NCI-H1048 (cell line): Measurements from ENCODE around the gene FITM1.

ENCODE experiments used
- DNase-seq: peaks from one replicate; lab custom pipeline; 2025; lab: John Stamatoyannopoulos, UW

The FITM1 gene, protein sequence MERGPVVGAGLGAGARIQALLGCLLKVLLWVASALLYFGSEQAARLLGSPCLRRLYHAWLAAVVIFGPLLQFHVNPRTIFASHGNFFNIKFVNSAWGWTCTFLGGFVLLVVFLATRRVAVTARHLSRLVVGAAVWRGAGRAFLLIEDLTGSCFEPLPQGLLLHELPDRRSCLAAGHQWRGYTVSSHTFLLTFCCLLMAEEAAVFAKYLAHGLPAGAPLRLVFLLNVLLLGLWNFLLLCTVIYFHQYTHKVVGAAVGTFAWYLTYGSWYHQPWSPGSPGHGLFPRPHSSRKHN

DNA sequence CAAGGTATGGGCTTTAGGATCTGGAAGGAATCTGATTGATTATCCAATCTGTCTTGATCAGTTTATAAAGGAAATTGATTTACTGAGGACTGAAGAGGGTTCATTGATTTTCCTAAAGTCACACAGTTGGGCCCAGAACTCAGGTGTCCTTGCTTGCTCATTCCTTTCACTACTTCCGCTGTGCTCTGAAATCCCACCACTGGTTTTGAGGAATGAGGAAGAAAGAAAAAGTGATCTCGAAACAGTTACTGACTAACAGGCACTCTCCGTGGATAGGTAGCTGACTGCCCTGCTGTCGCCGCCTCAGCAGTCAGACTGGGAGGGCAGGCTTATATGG is at the start of gene FITM1:
FITM1 (plus strand) TSS at position 280 of the 337 bp plus-strand sequence. CDS start 905 bp downstream, outside the sequence.
- DNase-seq, result no peak

DNA sequence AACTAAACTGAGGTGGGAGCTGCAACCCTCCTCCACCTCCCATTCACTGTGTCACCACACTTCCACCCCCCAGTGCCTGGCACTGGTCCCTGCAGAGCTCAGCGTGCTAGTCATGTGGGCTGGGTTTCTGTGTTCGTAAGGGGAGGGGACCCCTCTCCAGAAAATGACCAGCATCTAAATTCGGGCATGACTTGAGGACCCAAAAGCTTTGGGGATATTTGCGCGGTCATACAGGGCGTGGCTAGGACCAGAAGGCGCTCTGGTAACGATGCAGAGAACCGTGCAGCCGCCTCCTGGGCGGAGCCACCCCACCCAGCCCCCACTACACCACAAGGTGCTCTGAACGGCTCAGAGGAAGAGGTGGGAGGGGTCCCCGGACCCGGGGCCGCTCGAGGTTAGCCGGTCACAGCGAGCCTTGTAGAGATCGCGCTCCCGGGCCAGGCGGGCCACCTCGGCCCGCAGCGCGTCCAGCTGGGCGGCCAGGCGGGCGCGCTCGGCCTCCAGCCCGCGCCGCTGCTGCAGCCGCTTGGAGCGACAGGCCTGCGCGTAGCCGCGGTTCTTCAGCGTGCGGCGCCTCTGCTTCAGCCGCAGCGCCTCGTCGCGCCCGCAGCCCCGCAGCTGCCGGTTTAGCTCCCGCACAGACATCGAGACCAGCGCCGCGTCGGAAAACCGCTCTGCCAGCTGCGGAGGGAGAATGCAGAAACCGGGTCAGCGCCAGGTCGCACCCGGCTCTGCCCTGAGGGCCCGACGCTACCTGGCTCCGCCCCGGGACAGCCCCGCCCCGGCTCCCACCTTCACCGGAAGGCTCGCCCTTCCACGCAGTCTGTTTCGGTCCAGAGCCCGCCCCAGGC is 49.3 kb upstream of the FITM1 start:
- DNase-seq, result no peak

DNA sequence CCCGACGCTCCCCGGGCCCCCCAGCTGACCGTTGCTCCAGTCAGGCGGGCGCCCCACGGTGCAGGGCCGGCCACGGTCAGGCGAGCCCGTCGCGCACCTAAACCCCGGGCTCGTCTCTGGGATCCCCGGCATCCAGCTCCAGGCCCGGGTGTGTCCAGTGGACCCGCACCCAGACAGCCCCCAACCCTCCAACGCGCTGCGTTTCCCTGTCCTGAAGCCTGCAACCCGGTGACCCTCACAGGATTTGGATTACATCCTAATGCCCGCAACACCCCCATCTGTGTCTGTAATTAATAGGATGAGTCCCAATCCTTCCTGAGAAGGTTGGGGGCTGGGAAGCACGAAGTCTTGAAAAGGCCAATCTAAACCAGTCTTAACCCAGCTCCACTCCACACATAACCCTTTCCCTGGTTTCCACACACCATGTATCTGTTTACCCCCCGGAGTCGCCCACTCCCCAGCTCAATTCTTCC is 48.7 kb upstream of the FITM1 start:
- no peak for DNase-seq

DNA sequence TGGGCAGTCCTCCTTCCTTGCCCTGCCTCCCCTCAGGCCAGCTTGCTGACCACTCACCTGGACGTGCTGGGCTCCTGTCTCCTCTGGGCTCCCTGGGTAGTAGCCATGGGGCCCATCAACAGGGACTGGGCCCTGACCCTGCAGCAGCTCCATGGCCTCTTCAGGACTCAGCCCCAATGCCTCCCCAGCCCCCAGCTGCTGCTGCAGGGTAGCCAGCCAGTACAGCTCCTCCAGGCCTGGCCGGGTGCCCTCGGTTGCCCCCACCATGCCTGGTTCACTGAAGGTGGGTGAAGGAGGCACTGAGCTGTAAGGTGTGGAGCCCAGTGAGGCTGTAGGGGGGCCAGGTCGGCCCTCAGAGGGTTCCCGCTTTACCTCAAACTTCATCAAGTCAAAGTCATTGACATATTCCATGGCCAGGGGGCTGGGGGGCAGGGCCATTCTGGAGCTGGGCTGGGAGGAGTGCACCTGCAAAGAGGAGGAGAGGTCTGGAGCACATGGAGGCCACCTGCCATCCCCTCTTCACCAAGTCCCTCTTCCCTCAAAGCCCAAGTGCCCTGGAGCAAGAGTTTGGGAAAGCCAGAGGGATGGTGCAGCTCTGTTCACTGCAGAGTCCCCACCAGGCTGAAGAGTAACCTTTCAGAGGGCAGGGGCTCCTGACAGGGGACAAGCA is 47.9 kb upstream of the FITM1 start:
- no peak for DNase-seq

DNA sequence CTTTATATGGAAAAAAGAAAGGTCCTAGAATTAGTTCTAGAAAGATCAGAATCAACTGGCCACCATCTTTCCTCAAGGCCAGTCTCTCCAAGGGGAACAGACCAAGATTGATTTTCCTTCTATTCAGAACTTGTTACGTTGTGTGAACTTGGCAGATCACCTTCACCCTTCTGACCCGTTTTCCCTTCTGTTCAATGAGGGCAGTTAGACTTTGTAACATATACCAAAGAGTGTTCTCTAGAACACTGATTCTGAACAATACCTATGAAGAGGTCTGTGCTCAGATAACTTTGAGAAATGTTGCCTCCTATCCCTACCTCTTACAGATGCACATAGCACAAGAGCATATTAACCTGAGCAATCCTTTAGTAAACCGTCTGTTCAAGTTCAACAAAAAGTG is 47.0 kb upstream of the FITM1 start:
- DNase-seq, result no peak

DNA sequence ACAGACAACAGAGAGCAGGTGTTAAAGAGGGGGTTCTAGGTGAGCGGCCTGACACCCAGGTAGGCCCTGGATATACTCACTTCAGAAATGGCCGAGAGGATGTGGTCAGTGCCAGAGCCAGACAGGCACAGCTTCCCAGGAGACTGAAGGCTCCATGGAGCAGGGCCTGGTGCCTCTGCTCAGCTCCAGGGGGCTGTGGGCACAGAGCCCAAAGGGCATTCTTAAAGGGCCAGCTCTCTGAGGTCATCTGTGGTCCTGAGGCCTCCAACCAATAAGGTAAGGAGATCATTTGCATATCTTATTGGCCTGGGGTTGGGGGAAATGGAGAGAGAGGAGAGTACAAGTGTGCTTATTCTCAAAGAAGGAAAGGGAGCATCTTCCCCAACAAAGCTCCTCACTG is 46.0 kb upstream of the FITM1 start:
- no peak for DNase-seq

DNA sequence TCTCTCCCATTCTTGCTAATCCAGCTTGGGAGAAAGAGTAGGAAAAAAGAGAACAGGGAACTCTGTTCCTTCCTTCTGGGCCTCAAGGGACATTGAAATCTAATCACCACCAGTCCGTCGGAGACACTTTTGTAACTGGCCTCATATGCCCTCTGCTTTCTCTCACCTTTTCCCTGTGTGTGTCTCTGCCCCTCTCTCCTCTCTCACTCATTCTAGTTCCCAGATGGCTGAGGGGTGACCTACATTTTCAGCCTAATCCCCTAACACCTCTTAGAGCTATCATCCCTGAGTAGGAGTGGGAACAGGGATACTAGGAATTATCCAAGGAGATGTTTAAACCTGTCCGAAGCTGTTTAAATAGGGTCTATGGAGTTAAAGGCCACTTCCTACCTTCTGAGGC is 45.2 kb upstream of the FITM1 start:
- DNase-seq, result no peak

DNA sequence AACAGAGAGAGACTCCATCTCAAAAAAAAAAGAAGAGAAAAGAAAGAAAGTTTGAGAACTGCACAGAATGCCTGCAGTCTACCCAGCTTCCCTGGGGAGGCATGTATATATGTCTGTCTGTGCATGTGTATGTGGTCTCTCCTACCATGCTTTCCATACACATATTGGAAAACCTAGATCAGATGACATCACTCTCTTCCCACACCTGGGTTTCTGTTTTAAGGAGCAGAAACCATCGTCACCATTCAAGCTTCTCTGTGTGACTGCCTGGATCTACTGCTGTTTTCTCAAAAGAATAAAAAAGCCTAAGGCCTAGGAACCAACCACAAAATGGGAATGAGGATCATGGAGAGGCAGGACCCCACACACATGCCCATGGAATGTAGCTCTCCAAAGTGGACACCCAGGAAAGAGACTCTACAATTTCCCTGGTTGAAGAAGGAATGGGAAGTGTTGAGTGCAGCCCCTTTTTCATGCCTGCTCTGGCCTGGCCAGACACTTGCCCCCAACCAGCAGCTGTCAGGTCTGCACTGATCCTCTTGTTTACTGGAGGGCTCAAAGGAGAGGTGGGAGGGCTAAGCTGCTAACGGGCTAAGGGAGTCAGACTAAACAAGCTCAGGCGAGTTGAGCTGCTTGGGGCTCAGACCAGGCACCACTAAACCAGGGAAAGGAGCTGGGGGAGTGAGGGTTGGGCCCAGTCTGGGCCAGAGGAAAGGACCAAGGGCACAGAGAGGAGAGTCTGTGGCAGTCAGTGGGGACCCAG is 44.1 kb upstream of the FITM1 start:
- DNase-seq, result no peak

DNA sequence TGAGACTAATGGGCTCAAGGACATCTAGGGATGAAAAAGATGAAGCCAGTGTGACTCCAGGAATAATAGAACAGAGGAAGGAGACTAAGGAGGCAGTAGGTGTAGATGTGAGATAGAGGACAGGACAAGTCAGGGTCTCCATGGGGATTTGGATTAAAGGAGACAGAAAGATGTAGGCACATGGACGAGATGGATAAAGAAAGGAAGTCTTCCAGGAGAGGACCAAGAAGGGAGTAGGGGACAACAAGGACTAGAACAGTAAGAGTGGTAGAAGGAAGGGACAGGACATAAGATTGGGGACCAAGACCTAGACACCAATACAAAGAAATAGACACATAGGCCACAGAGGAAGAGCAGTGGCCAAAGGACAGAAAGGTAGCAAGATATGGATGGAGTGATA is 43.5 kb upstream of the FITM1 start:
- DNase-seq, result no peak

DNA sequence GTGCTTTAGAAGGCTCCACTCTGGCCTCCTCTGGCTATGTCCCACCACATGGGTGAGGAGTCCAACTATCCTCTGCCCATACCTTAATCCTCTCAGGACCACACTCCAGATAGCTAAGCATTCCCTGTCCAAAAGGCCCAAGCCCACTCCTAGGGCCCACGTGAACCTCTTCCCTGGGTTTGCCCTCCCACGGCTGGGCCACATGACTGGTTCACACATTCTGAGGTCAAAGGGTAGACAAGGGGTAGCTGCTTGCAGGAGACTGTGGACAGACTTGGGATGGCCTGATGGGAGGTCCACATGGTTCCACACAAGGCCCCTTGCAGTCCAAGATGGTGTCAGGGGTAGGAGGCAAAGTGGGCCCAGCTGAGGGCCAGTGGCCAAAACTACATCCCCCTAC is 42.4 kb upstream of the FITM1 start:
- DNase-seq, result no peak

DNA sequence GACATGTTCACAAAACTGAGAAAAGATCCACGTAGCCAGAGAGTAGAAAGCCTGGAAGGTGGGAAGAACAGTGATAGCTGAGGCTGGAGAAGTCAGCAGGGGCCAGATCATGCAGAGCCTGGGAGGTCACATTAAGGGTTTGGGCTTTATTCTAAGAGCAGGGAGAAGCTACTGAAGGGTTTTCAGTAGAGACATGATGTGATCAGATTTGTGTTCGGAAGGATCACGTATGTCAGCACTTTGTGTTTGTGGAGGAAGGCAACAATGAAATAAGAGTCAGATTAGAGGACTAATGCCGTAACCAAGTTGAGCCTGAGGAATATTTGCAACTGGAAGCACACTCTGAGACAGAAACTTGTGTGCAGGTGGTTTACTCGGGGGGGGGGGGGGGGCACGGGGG is 40.6 kb upstream of the FITM1 start:
- DNase-seq, result no peak

DNA sequence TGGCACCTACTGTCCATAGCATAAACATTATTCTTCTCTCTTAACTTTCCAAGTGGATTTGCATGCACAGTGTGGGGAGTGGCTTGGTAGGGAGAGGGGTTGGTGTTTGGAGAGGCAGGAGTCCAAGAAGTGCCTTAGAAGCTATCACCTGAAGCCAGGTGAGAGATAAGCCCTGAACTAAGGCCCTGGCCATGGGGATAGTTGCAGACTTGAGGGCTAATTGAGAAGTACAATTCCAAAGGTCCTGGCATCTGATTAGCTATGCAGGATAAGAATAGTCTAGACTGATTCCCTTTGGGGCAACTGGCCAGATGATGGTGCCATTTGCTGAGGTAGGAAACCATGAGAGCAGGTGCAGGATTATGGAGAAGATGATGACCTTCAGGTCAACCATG is 38.4 kb upstream of the FITM1 start:
- no peak for DNase-seq

DNA sequence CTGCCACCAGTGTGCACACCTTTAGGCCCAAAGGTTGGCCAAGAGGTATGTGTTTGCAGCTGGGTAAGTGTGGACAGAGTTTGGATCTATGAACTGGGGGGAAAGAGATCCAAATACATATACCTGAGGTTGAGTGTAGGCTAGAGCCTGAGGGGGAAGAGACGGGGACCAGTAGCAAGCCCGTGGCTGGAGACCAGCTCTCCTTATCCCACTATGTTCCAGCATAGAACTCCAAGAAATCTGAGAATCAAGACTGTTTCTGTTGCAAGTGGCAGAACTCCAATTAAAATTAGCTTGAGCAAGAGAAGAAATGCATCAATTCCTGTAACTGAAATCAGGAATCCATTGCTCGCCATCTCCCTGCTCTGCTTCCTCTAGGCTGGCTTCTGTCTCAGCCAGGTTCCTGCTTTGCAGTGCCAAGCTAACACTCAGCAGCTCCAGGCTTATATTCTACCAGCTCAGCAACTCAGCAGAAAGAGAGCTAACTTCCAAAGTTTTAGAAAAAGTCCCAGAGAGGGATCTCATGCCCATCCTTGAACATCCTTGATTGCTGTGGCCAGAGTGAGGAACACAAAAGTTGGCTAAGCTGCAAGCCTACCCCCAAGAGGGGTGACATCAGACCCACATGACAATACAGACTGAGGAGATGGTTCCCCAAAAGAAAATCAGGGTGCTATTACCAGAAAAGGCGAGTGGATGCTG is 37.8 kb upstream of the FITM1 start:
- DNase-seq, result no peak

DNA sequence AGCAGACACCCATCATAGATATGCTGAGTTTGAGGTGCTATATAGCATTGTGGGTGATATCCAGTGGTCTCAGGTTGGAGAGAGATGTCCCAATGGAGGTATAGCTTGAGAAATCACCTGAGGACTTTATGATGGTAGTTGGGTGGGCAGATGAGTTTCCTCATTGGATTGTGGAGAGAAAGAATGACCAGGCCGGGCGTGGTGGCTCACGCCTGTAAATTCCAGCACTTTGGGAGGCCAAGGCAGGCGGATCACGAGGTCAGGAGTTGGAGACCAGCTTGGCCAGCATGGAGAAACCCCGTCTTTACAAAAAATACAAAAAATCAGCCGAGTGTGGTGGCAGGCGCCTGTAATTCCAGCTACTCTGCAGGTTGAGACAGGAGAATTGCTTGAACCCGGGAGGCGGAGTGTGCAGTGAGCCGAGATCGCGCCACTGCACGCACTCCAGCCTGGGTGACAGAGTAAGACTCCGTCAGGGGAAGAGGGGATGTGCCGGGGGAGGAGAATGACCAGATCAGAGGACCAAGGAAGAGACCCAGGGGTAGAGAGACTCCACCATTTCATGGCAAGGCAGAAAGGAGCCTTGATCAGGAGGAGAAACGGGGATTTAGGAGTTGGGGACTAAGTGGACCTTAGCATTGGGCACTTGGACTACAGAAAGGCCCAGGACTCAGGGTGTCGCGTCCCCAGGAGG is 37.1 kb upstream of the FITM1 start:
- DNase-seq, result no peak

DNA sequence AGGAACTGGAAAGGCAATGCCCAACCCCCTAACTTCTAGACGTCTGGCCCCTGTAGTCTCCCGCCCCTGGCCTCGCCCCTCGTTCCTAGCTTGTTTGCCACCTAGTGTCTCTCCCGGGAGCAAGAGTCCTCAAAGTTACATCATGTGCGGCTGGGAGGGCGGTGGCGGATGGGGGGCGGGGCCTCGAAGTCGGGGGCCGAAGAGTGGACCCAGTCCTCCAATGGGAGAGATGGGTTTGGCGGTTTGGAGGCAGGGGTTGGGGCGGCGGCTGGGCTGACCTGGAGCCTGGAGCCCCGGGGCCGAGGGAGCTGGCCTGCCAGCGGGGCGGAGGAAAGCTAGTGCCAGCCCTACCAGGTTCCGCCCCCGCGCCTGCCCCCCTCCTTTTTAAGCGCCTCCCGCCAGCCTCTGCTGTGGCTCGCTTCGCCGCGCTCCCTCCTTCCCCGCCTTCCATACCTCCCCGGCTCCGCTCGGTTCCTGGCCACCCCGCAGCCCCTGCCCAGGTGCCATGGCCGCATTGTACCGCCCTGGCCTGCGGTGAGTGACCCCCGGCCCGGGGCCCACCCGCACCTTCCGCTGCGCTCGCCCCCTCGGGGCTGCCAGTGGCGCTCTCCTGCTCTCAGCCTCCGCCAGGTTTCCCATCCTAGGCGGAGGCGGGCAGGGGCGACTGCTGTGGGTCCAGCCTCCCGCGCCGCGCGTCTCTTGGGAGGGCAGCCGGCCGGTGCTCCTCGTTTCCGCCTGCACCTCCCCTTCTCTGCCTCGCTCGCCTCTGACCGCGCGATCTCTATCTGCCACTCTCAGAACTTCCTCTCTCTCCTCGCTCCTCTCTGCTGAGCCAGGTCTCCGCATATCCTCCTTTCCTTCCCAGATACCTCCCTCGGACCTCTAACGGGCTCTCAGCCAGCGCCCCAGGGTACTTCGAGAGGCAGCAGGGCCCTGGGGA is 36.3 kb upstream of the FITM1 start, which contains the start of gene PCK2:
PCK2 (plus strand) TSS at position 411 of the 940 bp plus-strand sequence; CDS start at position 506, 95 bp downstream.
- peak; percentile 72 for DNase-seq

DNA sequence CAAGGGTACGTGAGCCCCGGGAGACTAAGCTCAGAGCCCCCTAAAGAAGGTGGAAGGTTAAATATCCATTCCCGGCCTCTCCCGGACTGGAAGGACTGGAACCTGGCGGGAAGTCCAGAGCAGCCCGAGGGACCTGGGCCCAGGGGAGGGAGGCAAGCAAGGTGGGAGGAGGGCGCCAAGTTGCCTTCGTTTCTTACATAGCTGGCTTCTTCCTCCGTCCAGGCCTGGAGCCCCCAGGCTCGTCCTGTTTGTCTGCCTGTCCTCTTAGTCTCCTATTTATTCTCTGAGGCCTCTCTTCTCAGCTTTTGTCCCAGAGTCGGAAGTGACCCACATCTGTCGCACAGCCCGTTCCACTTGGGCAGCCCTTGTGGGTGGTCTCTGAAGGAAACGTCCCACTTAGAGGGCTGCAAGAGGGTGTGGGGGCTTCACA is 35.6 kb upstream of the FITM1 start:
- no peak for DNase-seq

DNA sequence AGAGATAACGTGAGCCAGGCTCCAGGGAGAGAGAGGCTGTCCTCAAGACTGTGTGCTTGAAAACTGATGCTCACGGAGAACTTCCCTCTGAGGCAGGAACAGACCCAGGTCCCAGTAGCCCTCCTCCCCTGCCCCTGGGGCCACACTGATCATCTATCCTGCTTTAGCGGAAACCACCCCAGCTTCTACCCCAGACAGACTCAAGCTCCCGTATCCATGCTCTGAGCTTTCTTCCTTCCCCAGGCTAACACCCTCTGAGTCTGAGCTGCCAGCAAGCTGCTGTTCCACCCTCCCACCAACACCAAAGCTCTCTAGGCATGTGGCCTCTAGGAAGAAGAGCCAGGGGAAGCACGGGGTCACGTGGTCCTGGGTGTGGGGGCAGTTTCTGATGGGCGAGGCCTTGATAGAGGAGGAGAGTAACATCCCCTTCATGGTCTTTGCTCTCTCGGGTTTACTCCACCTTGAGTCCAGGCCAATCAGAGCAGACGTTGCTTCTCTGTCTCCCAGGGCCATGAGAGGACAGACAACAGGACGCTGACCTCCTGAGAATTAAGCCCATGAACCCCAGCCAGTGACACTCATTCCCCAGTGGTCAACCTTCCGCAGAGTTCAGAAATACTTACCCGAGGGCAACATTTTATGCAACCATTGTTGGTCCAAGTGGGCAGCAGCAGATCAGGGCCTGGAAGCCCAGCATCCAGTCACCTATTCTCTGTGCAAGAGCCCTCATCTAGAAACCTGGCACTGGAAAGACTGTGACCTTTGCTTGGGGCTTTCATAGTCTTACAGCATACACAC is 35.0 kb upstream of the FITM1 start:
- no peak for DNase-seq

DNA sequence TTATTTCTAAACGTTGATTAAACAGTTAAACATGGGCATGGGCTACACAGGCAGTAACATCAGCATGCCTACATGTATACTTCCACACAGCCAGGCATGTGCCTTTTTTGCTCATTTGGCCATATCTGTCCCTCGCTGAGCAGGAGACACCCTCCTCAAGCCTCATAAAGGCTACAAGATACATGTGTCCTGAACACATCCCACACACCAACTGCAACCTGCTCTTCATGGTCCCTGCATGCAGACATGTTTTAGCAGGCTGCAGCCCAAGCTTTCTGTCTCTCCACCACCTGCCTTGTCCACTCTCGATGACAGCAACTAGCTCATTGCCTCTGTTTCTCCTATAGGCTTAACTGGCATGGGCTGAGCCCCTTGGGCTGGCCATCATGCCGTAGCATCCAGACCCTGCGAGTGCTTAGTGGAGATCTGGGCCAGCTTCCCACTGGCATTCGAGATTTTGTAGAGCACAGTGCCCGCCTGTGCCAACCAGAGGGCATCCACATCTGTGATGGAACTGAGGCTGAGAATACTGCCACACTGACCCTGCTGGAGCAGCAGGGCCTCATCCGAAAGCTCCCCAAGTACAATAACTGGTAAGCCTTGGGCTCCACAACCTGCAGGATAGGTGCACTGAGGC is 33.8 kb upstream of the FITM1 start:
- no peak for DNase-seq
